ENCODE measurements around the gene OSTN.

DNA sequence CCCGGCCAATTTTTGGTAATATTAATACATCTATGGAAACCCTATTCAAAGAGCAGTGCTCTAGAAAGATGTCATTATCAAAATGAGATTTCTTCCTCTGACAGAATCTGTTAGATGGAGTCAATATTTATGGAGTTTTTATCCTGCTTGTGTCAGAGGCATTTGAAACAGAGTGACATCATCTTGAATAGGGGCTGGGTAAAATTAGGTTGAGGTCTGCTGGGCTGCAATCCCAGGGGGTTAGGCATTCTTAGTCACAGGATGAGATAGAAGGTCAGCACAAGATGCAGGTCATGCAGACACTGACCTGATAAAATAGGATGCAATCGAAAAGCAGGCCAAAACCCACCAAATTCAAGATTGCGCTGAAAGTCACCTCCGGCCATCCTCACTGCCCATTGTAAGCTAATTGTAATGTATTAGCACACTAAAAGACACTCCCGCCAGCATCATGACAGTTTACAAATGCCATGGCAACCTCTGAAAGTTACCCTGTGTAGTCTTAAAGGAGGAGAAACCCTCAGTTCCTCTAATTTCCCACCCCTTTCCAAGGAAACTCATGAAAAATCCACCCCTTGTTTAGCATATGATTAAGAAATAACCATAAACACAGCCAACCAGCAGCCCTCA, 102.9 kb downstream of the OSTN start:
- TF ChIP-seq, protein P1, sequence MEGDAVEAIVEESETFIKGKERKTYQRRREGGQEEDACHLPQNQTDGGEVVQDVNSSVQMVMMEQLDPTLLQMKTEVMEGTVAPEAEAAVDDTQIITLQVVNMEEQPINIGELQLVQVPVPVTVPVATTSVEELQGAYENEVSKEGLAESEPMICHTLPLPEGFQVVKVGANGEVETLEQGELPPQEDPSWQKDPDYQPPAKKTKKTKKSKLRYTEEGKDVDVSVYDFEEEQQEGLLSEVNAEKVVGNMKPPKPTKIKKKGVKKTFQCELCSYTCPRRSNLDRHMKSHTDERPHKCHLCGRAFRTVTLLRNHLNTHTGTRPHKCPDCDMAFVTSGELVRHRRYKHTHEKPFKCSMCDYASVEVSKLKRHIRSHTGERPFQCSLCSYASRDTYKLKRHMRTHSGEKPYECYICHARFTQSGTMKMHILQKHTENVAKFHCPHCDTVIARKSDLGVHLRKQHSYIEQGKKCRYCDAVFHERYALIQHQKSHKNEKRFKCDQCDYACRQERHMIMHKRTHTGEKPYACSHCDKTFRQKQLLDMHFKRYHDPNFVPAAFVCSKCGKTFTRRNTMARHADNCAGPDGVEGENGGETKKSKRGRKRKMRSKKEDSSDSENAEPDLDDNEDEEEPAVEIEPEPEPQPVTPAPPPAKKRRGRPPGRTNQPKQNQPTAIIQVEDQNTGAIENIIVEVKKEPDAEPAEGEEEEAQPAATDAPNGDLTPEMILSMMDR (conservative IDR thresholded peaks at IDR 0.05; ENCODE audit: low read length): no peak
- no peak for TF ChIP-seq EZH2phosphoT487 (IDR thresholded peaks at IDR 0.05; ENCODE audit: borderline replicate concordance)

Measured in Loucy (cell line).